Keratinocyte (primary cell): ENCODE measurements around the gene IFNGR1. TPM values are rescaled to one million over a fixed set of nuclear protein-coding genes. Genes with fewer than 3 reads are reported as not detected.

Experiments
- DNase-seq: peaks from one replicate; pipeline ENCODE4 v3.0.0-alpha.2; 2011; ENCODE audit warnings: low read depth, missing footprints, low spot score
- FAIRE-seq: peaks from 2 replicates; lab custom pipeline; 2011; peaks lifted over from hg19 to GRCh38; lab: Jason Lieb, UNC
- H2AFZ ChIP-seq: 2 replicates; pipeline ENCODE4 v1.6.0; 2012; ENCODE audit warnings: low read length, control low read depth, inconsistent platforms; ENCODE audit not compliant: control insufficient read depth
- H3K27ac ChIP-seq: 2 replicates; pipeline ENCODE4 v1.5.1; 2011; ENCODE audit warnings: low read length; ENCODE audit not compliant: control insufficient read depth, insufficient read depth
- H3K27me3 ChIP-seq: 3 replicates; pipeline ENCODE4 v1.6.0; 2011; ENCODE audit warnings: low read length; ENCODE audit not compliant: control insufficient read depth, insufficient read depth; ENCODE audit errors: extremely low read depth
- H3K36me3 ChIP-seq, 2 experiments: 2 replicates in 1 of 2; 3 replicates in 1 of 2; pipeline ENCODE4 v1.5.1; 2011; ENCODE audit warnings: low read length in 2 of 2, mild to moderate bottlenecking in 1 of 2; ENCODE audit not compliant: control insufficient read depth in 2 of 2, insufficient read depth in 2 of 2; ENCODE audit errors: extremely low read depth in 1 of 2
- H3K4me1 ChIP-seq: 3 replicates; pipeline ENCODE4 v1.5.1; 2011; ENCODE audit warnings: low read length; ENCODE audit not compliant: control insufficient read depth, insufficient read depth; ENCODE audit errors: extremely low read depth
- H3K4me2 ChIP-seq: 3 replicates; pipeline ENCODE4 v1.6.0; 2011; ENCODE audit warnings: low read depth, low read length; ENCODE audit not compliant: control insufficient read depth, insufficient read depth; ENCODE audit errors: extremely low read depth
- H3K4me3 ChIP-seq, 3 experiments: fragments of 200-600 bp in 1 of 3; sonication (generic) in 1 of 3; 2 replicates in 2 of 3; 3 replicates in 1 of 3; pipeline ENCODE4 v1.5.1; 2011 to 2016; ENCODE audit warnings: low read length in 3 of 3, mild to moderate bottlenecking in 3 of 3, control low read depth in 2 of 3, inconsistent platforms in 1 of 3, low read depth in 1 of 3, mixed read lengths in 1 of 3, mixed run types in 1 of 3, moderate library complexity in 1 of 3; ENCODE audit not compliant: control insufficient read depth in 2 of 3, insufficient read depth in 2 of 3; ENCODE audit errors: extremely low read depth in 1 of 3
- H3K79me2 ChIP-seq: 2 replicates; pipeline ENCODE4 v1.6.0; 2012; ENCODE audit warnings: low read length; ENCODE audit not compliant: control insufficient read depth, insufficient read depth
- H3K9ac ChIP-seq: 3 replicates; pipeline ENCODE4 v1.6.0; 2011; ENCODE audit warnings: low read length; ENCODE audit not compliant: control insufficient read depth, insufficient read depth; ENCODE audit errors: extremely low read depth
- H3K9me1 ChIP-seq: 3 replicates; pipeline ENCODE4 v1.6.0; 2011; ENCODE audit warnings: low read length; ENCODE audit not compliant: control insufficient read depth, insufficient read depth; ENCODE audit errors: extremely low read depth
- H3K9me3 ChIP-seq: 2 replicates; pipeline ENCODE4 v1.5.1; 2012; ENCODE audit warnings: low read depth, low read length; ENCODE audit not compliant: control insufficient read depth
- H4K20me1 ChIP-seq: 3 replicates; pipeline ENCODE4 v1.6.0; 2011; ENCODE audit warnings: low read length; ENCODE audit not compliant: control insufficient read depth, insufficient read depth; ENCODE audit errors: extremely low read depth
- CTCF ChIP-seq, 3 experiments: IDR thresholded peaks in 1 of 3; conservative IDR thresholded peaks in 1 of 3; optimal IDR thresholded peaks in 1 of 3; 2 replicates in 2 of 3; 3 replicates in 1 of 3; pipeline versions ENCODE3 to v1.5.1; 2011; ENCODE audit warnings: low read length in 3 of 3, mild to moderate bottlenecking in 3 of 3, moderate library complexity in 2 of 3, control low read depth in 1 of 3, inconsistent platforms in 1 of 3; ENCODE audit not compliant: insufficient read depth in 2 of 3; ENCODE audit errors: extremely low read depth in 1 of 3
- EZH2 ChIP-seq: IDR thresholded peaks from one replicate; pipeline ENCODE4 v1.6.1; 2012; ENCODE audit warnings: inconsistent platforms, mild to moderate bottlenecking, low read length, moderate library complexity
- dilution Hi-C: fragments of 300-500 bp; cut with MboI; formaldehyde crosslinking; loops from one replicate; pipeline ENCODE4 v1.7.0; 2020; ENCODE audit warnings: low sequenced_read_pairs; ENCODE audit not compliant: extremely low pct_ligation_motif_present
- polyA plus RNA-seq, 5 experiments: library from polyadenylated mRNA; depleted of rRNA in 3 of 5; stranded (reverse) in 3 of 5; stranded (forward) in 1 of 5; unstranded in 1 of 5; fragments of >200 nt; gene quantifications; 1 replicate in 1 of 5; 2 replicates in 3 of 5; 3 replicates in 1 of 5; pipeline versions ENCODE4 v1.2.1 to v1.2.3, GENCODE V29; 2011 to 2012; ENCODE audit warnings: missing spikeins in 2 of 5, low read depth in 1 of 5, low replicate concordance in 1 of 5

IFNGR1 gene
- polyA plus RNA-seq, 1 donor (not counting 4 experiments of a cell fraction or from before 2014, with no cell fraction given): 109 TPM

- H3K79me2 ChIP-seq: peaks cover 16% of the 10 kb centered on the region
- TF ChIP-seq EZH2 (no peak), CTCF (optimal IDR thresholded peaks at IDR 0.05 in 1 of 3, IDR thresholded peaks at IDR 0.05 in 1 of 3, conservative IDR thresholded peaks at IDR 0.05 in 1 of 3; ENCODE audit: extremely low read depth in 1 of 3, insufficient read depth in 2 of 3, low read length in 3 of 3) (no peak)
- no peaks in the 10 kb centered on the region for H3K36me3 ChIP-seq
- dilution Hi-C loops: no loop called here
- no peak overlapping the region for H3K4me3 ChIP-seq
- no peak for DNase-seq
- FAIRE-seq: no peak
- no peaks in the 10 kb centered on the region for H4K20me1 ChIP-seq
- no peak overlapping the region for H3K9ac ChIP-seq
- no peak overlapping the region for H3K27ac ChIP-seq
- no peaks in the 10 kb centered on the region for H3K9me3 ChIP-seq
- peak overlapping the region; percentile 67 for H2AFZ ChIP-seq
- peaks cover 12% of the 10 kb centered on the region for H3K4me1 ChIP-seq
- no peaks in the 10 kb centered on the region for H3K27me3 ChIP-seq
- no peak overlapping the region for H3K4me2 ChIP-seq
- H3K9me1 ChIP-seq: no peaks in the 10 kb centered on the region
Measured at GRCh38 chr6:137222381-137222780, 3.2 kb upstream of the IFNGR1 start.

- H3K9ac ChIP-seq: peak overlapping the region; percentile 97
- FAIRE-seq (peak; percentile 29), DNase-seq (no peak)
- peaks cover 37% of the 10 kb centered on the region for H3K4me1 ChIP-seq
- H3K9me1 ChIP-seq: no peaks in the 10 kb centered on the region
- H2AFZ ChIP-seq: peak overlapping the region; percentile 67
- H4K20me1 ChIP-seq: no peaks in the 10 kb centered on the region
- no peaks in the 10 kb centered on the region for H3K9me3 ChIP-seq
- peaks cover 37% of the 10 kb centered on the region for H3K79me2 ChIP-seq
- H3K27me3 ChIP-seq: no peaks in the 10 kb centered on the region
- dilution Hi-C loops: no loop called here
- H3K4me3 ChIP-seq: peak overlapping the region; percentile 56 to 94 (median 83)
- peaks cover 0 to 3% of the 10 kb centered on the region in 2 experiments for H3K36me3 ChIP-seq
- no peak for TF ChIP-seq EZH2
- no peak for TF ChIP-seq CTCF (optimal IDR thresholded peaks at IDR 0.05 in 1 of 3, IDR thresholded peaks at IDR 0.05 in 1 of 3, conservative IDR thresholded peaks at IDR 0.05 in 1 of 3; ENCODE audit: extremely low read depth in 1 of 3, insufficient read depth in 2 of 3, low read length in 3 of 3)
- H3K27ac ChIP-seq: peak overlapping the region; percentile 92
- H3K4me2 ChIP-seq: peak overlapping the region; percentile 99
Measured at GRCh38 chr6:137219664-137220252, 573 bp upstream of the IFNGR1 start.
